ENCODE data around the gene GOLGA6L10.

DNA sequence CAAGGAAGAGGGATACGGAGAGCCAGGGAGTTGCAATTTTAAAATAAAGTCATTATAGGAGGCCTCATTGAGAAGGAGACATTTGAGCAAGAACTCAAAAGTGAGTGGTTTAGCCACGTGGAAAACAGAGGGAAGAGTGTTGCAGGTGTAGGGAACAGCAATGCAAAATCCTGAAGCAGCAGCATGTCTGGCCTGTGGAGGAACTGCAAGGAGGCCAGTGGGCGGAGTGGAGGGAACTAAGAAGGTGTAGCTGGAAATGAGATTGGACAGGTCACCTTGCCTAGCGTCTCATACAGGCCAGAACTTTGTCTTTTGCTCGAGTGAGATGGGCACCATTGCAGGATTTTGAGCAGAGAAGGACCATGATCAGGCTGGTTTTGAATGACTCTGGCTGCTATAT, 51.7 kb downstream of the GOLGA6L10 start:
- TF ChIP-seq CTCF (IDR thresholded peaks at IDR 0.05 in 4 of 5, conservative IDR thresholded peaks at IDR 0.05 in 1 of 5) (no peak), POLR2A (IDR thresholded peaks at IDR 0.05) (no peak)
